Natural killer cell (primary cell): ENCODE measurements around the gene BSND. TPM values are rescaled to one million over a fixed set of nuclear protein-coding genes. Genes with fewer than 3 reads are reported as not detected.

Source experiments
- ATAC-seq, 3 donors: fragments of 150-1000 bp in 2 of 3; fragments of 200-7000 bp in 1 of 3; cut with Tn5 transposase; 1 replicate in 1 of 3; 2 replicates in 2 of 3; pipeline ENCODE4 v1.10.0; 2021; ENCODE audit warnings: mild to moderate bottlenecking in 2 of 3, moderate library complexity in 2 of 3
- DNase-seq, 2 donors: peaks; one replicate each; pipeline versions ENCODE4 v3.0.0 to v3.0.0-alpha.2; 2013 to 2021; ENCODE audit warnings: mixed read lengths in 1 of 2
- H3K27ac ChIP-seq: one replicate; pipeline ENCODE4 v1.5.1; 2013; ENCODE audit warnings: mild to moderate bottlenecking, low read length
- H3K27me3 ChIP-seq: one replicate; pipeline ENCODE4 v1.6.1; 2013; ENCODE audit warnings: low read length; ENCODE audit not compliant: control insufficient read depth, insufficient read depth
- H3K36me3 ChIP-seq: one replicate; pipeline ENCODE4 v1.6.1; 2013; ENCODE audit warnings: low read length; ENCODE audit not compliant: control insufficient read depth, insufficient read depth
- H3K4me1 ChIP-seq: one replicate; pipeline ENCODE4 v1.6.1; 2013; ENCODE audit warnings: low read length; ENCODE audit not compliant: control insufficient read depth, insufficient read depth
- H3K4me3 ChIP-seq: one replicate; pipeline ENCODE4 v1.5.1; 2013; ENCODE audit warnings: low read length
- H3K9me3 ChIP-seq: one replicate; pipeline ENCODE4 v1.6.1; 2013; ENCODE audit warnings: low read length; ENCODE audit not compliant: control insufficient read depth, insufficient read depth
- H3K27ac Mint-ChIP-seq, 2 donors: one replicate each; pipeline ENCODE4 v1.8.0; 2022; ENCODE audit warnings: mild to moderate bottlenecking in 2 of 2, mixed read lengths in 2 of 2, moderate library complexity in 1 of 2
- H3K27me3 Mint-ChIP-seq, 2 donors: one replicate each; pipeline ENCODE4 v1.8.0; 2022; ENCODE audit warnings: low read depth in 2 of 2, mixed read lengths in 2 of 2
- H3K36me3 Mint-ChIP-seq: one replicate; pipeline ENCODE4 v1.8.0; 2022; ENCODE audit warnings: mixed read lengths
- H3K4me1 Mint-ChIP-seq, 2 donors: one replicate each; pipeline ENCODE4 v1.8.0; 2022; ENCODE audit warnings: mixed read lengths in 2 of 2
- H3K4me3 Mint-ChIP-seq: one replicate; pipeline ENCODE4 v1.8.0; 2022; ENCODE audit warnings: mild to moderate bottlenecking, moderate library complexity, mixed read lengths
- H3K9me3 Mint-ChIP-seq, 2 donors: one replicate each; pipeline ENCODE4 v1.8.0; 2022; ENCODE audit warnings: mixed read lengths in 2 of 2
- CTCF ChIP-seq: fragments of 200-600 bp; IDR thresholded peaks from one replicate; pipeline ENCODE4 v1.8.0; 2022; ENCODE audit warnings: antibody characterized with exemption
- WGBS: methylation state at CpG from one replicate; pipeline ENCODE4 v1.1.7; 2013; ENCODE audit warnings: missing lambda C conversion rate; ENCODE audit not compliant: insufficient coverage; 5-methylcytosine and 5-hydroxymethylcytosine counted together
- intact Hi-C: fragments of 100-400 bp; cut with micrococcal nuclease; formaldehyde crosslinking; loops from one replicate; pipeline ENCODE4 v1.14.2; 2022
- total RNA-seq, 4 donors: library from RNA; stranded (reverse); fragments of 120-200 nt in 1 of 4; gene quantifications; one replicate each; pipeline versions ENCODE4 v1.2.3 to v1.2.4, GENCODE V29; 2013 to 2022

The BSND gene
- total RNA-seq, 3 donors from 2014 or later (not counting 1 experiment from before 2014, with no cell fraction given) = not detected

DNA sequence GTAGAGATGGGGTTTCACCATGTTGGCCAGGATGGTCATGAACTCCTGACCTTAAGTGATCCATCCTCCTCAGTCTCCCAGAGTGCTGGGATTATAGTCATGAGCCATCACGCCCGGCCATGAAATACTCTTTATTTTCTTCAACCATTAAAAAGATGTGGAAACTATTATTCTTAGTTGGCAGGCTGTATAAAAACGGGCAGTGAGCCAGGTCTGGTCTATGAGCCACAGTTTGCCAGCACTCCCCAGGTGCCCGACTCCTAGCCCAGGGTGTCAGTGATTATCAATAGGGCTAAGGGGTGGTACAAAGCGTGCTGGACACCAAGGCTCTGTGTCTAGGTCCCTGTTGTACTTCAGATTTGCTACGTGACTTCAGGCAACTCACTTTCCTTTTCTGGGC is 22.0 kb upstream of the BSND start:
- no peaks in the 10 kb centered on the region for H3K36me3 Mint-ChIP-seq
- DNase-seq (no peak), ATAC-seq (no peak)
- H3K27ac ChIP-seq = no peak overlapping the region
- intact Hi-C loops = no loop called here
- peaks cover 9% of the 10 kb centered on the region for H3K27me3 ChIP-seq
- no peak overlapping the region for H3K27ac Mint-ChIP-seq
- TF ChIP-seq CTCF = no peak
- no peak overlapping the region for H3K4me3 ChIP-seq
- H3K4me1 Mint-ChIP-seq = no peaks in the 10 kb centered on the region
- no peaks in the 10 kb centered on the region for H3K9me3 Mint-ChIP-seq
- 79% methylated on average over 4 of the region's 6 CpGs for WGBS
- H3K36me3 ChIP-seq = no peaks in the 10 kb centered on the region
- H3K27me3 Mint-ChIP-seq = peaks cover 36 to 64% of the 10 kb centered on the region in 2 donors
- H3K4me3 Mint-ChIP-seq = no peak overlapping the region
- no peaks in the 10 kb centered on the region for H3K4me1 ChIP-seq
- H3K9me3 ChIP-seq = no peaks in the 10 kb centered on the region

GRCh38 chr1:54977533-54978297 is 21.0 kb upstream of the BSND start:
- H3K4me3 Mint-ChIP-seq = no peak overlapping the region
- Histone ChIP-seq H3K4me3 (no peak overlapping the region), H3K4me1 (no peaks in the 10 kb centered on the region), H3K9me3 (no peaks in the 10 kb centered on the region), H3K27ac (no peak overlapping the region), H3K27me3 (peaks cover 10% of the 10 kb centered on the region), H3K36me3 (no peaks in the 10 kb centered on the region)
- intact Hi-C loops = no loop called here
- H3K36me3 Mint-ChIP-seq = no peaks in the 10 kb centered on the region
- no peak for DNase-seq
- no peak for ATAC-seq
- WGBS = 86% methylated on average over 5 of the region's 5 CpGs
- no peak overlapping the region for H3K27ac Mint-ChIP-seq
- H3K27me3 Mint-ChIP-seq = peaks cover 40 to 62% of the 10 kb centered on the region in 2 donors
- no peaks in the 10 kb centered on the region for H3K4me1 Mint-ChIP-seq
- H3K9me3 Mint-ChIP-seq = no peaks in the 10 kb centered on the region
- TF ChIP-seq CTCF = no peak

DNA sequence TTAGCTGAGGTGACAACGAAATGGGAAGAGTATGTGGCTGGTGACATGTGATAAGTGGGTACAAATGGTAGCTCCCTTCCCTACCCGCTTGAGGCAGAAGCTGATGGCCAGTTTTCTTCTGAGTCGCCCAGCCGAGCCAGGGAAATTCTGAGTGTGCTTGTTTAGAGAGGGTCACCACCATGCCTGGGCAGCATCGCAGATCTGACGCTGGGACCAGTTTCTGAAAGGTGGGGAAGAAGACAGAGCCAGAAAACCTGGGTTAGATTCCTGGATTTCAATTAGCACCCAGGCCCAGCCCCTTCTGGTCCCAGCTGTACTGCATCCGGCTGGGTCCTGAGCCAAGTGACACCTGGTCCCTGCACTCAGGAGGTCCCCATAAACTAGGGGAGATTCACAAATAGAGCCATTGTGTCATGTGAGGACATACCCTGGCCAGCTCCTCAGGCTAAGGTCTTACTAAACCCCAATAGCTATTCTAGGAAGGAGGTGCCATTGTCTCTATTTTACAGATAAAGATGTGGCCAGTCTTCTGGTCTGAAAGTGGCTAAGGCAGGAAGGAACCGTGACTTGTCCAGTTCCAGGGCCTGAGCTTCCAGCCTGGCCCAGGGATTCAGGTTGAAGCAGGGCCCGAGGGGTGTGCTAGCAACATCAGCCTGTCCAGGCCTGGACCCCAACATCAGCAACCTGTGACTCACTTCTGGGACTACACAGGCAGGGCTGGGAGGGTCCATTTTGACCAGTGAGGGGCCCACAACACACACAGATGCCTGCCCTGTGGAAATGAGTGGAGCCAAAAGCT is 20.0 kb upstream of the BSND start:
- ATAC-seq (no peak), DNase-seq (no peak)
- Histone ChIP-seq H3K4me1 (no peaks in the 10 kb centered on the region), H3K27ac (no peak overlapping the region), H3K9me3 (no peaks in the 10 kb centered on the region), H3K36me3 (no peaks in the 10 kb centered on the region), H3K27me3 (peaks cover 8% of the 10 kb centered on the region), H3K4me3 (no peak overlapping the region)
- no peak overlapping the region for H3K27ac Mint-ChIP-seq
- H3K4me3 Mint-ChIP-seq = no peak overlapping the region
- TF ChIP-seq CTCF = no peak
- H3K4me1 Mint-ChIP-seq = no peaks in the 10 kb centered on the region
- H3K36me3 Mint-ChIP-seq = no peaks in the 10 kb centered on the region
- WGBS = 88% methylated on average over 9 of the region's 9 CpGs
- peaks cover 40 to 55% of the 10 kb centered on the region in 2 donors for H3K27me3 Mint-ChIP-seq
- intact Hi-C loops = no loop called here
- no peaks in the 10 kb centered on the region for H3K9me3 Mint-ChIP-seq
